SK-MEL-5 (cell line): ENCODE measurements around the gene INHBA. TPM values are rescaled to one million over a fixed set of nuclear protein-coding genes. Genes with fewer than 3 reads are reported as not detected.
A peak's percentile ranks its signal among the peaks of the same experiment; 100 is the strongest.

Experiments used
- DNase-seq: peaks from one replicate; pipeline ENCODE4 v3.0.0-alpha.2; 2016; ENCODE audit warnings: low read depth, low spot score
- in situ Hi-C: cut with HindIII; loops from 2 replicates; pipeline ENCODE4 v1.10.0; 2016; ENCODE audit warnings: low sequenced_read_pairs, high pct_unique_total_duplicates, low pct_unique_long_range_greater_than_20kb
- polyA plus RNA-seq, 2 experiments: library from polyadenylated mRNA; depleted of rRNA; stranded (reverse); fragments of >200 nt; gene quantifications; 2 replicates each; pipeline ENCODE4 v1.2.3, GENCODE V29; 2015
- total RNA-seq: library from RNA; depleted of rRNA; stranded (reverse); fragments of >200 nt; shearing (Covaris generic); gene quantifications from 2 replicates; pipeline ENCODE4 v1.2.3, GENCODE V29; 2014; rRNA removed

INHBA gene
- total RNA-seq: 0.05 and 0.29 TPM in 2 replicates
- polyA plus RNA-seq (2015; cell fraction: cytosol; rRNA removed): 0.04 and 0.23 TPM in 2 replicates
- 0.60 and 1.1 TPM in 2 replicates for polyA plus RNA-seq (2015; cell fraction: nucleus; rRNA removed)

GRCh38 chr7:41702635-41703371 lies at the start of gene INHBA:
INHBA (minus strand) TSS chr7:41703090; CDS start chr7:41700374, 2,716 bp downstream.
- in situ Hi-C loops: loop anchor here (25.0 kb wide), 1 partner anchor 691 kb away; no protein-coding TSS in a partner anchor
- peak; percentile 19 for DNase-seq

DNA sequence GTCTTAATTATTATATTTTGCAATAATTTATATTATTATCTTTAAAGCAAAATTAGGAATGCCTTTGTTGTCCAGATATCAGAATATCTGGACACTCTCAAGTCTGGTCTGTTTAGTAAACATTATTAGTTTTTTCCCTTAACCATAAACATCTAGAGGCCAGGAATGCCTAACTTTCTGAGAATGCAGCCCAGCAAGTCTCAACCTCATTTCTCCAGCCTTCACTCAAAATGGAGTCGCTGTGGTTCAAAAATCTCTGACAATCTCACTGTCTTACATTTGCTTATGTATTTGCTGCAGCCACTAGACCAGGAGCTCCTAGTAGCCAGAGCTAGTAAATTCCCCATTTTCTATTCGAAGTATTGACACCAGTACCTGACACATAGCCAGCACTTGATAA lies 49.7 kb upstream of the INHBA start:
- in situ Hi-C loops: no loop called here
- DNase-seq: no peak

DNA sequence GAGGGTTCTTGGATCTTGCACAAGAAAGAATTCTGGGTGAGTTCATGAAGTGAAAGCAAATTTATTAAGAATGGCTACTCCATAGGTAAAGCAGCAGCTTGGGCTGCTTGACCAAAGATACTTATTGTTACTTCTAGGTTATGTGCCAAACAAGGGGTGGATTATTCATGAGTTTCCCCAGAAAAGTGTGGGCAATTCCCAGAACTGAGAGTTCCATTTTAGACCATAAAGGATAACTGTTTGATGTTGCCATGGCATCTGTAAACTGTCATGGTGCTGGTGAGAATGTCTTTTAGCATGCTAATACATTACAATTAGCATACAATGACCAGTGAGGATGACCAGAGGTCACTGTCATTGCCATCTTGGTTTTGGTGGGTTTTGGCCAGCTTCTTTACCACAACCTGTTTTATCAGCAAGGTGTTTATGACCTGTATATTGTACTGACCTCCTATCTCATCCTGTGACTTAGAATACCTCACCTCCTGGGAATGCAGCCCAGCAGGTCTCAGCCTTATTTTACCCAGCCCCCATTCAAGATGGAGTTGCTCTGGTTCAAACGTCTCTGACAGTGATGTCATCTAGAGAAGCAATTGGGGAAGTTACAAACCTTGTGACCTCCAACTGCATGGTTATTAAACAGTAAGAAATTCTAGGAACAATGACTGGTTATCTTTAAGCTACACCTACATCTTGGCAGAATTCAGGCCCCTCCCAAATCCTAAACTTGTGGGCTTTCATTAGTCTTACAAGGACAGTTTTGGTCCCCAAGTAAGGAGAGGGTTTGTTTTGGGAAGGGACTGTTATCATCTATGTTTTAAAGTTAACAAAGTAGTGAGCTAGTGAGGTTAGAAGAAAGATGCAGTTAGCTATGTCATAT lies 48.0 kb upstream of the INHBA start:
- in situ Hi-C loops: no loop called here
- no peak for DNase-seq

DNA sequence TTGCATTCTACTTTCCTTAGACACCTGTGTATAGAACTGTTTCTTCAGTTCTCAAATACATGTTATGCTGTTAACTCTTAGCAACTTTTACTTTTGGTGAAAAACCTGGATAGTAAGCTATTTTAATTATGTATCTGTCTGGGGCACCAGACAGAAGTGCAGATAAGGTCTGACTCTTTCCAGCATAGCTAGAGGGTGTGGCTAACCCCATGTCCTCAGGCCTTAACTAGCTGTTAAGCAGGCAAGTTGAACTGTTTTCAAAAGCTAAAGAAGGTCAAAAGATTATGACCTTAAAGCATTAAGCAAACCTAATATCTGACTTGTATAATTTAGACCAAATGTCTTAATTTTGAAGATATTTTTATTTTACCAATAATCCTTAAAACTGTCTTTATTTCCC lies 45.1 kb upstream of the INHBA start:
- DNase-seq: no peak
- in situ Hi-C loops: no loop called here

DNA sequence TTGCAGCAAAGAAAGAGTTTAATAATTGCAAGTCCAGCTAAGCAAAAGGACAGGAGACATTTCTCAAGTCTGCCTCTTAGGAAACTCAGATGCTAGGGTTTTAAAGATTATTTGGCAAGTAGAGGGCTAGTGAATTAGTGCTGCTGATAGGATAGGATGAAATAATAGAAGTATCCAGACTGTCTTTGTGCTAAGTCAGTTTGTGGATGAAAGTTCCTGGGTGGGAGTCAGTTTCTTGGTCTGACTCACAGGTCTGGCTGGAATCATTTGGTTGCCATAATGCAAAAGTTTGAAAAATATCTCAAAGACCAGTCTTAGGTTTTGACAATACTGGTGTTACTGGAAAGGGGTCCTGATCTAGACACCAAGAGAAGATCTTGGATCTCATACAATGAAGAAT lies 42.6 kb upstream of the INHBA start:
- in situ Hi-C loops: no loop called here

GRCh38 chr7:41744161-41744560 lies 41.3 kb upstream of the INHBA start:
- in situ Hi-C loops: no loop called here
- DNase-seq: no peak

More for the DNA sequence above, 42.6 kb upstream of the INHBA start:
- no peak for DNase-seq

DNA sequence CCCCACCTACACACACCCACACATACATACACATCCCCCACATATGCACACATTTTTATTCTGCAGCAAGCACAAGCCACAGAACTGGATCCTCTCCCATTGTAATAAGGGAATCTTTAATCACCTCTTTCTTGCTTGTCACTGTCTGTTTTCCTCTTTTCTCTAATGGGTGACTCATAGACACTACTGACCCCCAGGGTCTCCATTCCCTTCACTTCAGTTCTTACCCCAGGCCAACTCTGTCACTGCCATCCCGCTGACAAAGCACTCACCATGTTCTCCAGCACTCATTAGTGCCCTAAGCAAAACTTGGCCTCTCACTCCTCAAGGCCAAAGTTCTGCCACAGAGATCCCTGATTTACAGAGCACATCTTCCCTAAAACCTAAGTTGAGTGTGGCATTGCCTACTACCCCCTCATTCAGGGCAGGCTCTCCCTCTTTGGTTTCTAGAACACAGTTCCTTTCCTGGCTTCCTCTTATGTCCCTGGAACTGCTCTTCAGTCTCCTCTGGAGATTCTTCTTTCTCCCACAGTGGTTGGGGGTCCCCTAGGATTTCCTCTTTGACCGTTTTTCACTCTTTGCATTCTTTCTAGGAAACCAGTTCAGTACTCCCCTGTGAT lies 39.6 kb upstream of the INHBA start:
- no peak for DNase-seq
- in situ Hi-C loops: no loop called here

DNA sequence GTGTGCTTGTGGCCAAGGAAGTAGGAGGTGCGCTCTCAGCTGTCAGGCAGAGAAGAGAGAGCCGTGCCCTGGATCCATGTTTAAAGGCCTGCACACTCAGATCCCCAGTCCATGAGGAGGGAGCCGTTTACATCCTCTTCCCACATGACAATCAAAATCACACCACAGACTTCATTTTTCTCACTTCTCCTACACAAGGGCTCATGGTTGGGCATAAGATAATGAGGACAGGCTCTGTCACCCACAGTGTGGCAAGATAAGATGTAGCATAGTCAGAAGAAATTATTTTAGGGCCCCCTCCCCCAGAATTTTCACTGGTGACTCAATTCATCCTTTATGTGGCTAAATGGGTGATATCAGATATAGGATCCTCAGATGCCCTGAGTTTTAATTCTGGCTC lies 35.9 kb upstream of the INHBA start:
- in situ Hi-C loops: no loop called here
- no peak for DNase-seq

DNA sequence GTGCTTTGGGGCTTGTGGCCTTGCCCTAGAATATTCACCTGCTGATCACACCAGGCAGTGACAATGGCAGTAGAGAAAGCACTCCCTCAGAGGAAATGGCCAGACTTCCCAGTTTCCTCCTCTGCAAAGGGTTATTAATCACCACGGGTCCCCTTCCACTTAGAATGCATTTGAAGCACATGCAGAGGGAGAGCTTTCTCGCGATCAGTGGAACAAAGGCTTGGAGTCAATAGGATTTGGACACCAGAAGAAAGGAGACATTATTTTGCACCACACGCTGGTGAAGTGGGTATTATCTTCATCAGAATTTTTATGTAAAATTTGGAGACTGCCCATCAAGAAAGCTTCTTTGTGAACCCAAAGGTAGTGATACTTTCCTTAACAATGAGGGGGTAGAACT lies 35.4 kb upstream of the INHBA start:
- in situ Hi-C loops: no loop called here
- DNase-seq: no peak

GRCh38 chr7:41735206-41735605 lies 32.3 kb upstream of the INHBA start:
- in situ Hi-C loops: no loop called here
- no peak for DNase-seq

GRCh38 chr7:41732843-41733306 lies 30.0 kb upstream of the INHBA start:
- no peak for DNase-seq
- in situ Hi-C loops: no loop called here

DNA sequence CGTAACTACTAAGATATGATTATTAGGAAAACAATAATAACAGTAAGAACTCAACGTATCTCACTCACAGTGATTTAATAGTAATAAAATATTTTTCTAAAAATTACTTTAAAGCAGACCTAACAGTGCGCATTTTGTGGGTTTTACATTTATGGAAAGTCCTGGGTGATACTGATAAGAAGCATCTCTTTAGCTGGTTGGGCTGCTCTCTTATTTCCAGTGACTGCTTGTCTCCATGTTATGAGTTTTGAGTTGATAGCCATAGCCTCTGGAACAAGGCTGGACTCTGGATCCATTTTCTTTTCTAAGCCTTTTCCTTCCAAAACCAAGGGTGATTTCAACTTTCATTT lies 29.5 kb upstream of the INHBA start:
- in situ Hi-C loops: no loop called here
- peak; percentile 12 for DNase-seq

- peak; percentile 61 for DNase-seq
- in situ Hi-C loops: no loop called here
Observed at GRCh38 chr7:41731493-41732435, 28.9 kb upstream of the INHBA start.

DNA sequence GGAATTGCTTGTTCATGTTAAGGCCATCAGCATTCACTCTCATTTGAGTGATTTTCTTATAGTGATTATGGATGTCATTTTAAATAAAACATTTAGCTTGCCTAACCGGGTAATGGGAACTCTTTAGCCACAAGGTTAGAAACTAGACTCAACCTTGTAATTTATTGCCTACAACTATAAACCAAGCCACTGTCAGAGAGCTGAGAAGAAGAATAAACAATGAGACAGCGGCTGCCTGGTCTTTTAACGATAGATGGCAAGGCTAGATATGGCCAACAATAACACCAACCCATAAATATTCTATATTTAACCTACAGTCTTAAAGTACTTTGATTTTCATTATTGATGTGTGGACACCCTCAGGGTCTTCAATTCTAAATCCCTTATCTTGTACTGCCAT lies 27.8 kb upstream of the INHBA start:
- DNase-seq: no peak
- in situ Hi-C loops: no loop called here

GRCh38 chr7:41730161-41730560 lies 27.3 kb upstream of the INHBA start:
- in situ Hi-C loops: no loop called here
- no peak for DNase-seq

- in situ Hi-C loops: no loop called here
- no peak for DNase-seq
Observed at GRCh38 chr7:41729059-41729458, 26.2 kb upstream of the INHBA start.

DNA sequence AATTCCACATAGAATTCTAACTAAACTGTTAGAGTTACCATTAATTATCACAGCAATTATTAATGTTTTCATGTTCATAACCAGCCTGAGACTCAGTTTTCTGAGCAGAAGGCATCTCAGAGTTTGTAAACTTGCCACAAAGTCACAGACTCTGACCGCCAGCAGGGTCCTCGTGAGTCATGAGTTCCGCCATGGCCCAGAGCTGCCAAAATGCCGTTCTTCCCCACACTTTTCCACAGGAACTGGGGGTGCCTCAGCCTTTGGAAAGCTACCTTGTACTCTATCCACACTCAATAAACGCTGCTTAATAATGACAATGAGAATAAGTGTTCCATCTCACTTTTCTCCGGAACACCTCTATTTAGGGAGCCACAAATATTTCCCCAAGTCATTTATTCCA lies 22.1 kb upstream of the INHBA start:
- in situ Hi-C loops: no loop called here
- DNase-seq: no peak
